ENCODE results near the gene CDRT15. TPM values are rescaled to one million over a fixed set of nuclear protein-coding genes. Genes with fewer than 3 reads are reported as not detected.
A peak's percentile ranks its signal among the peaks of the same experiment; 100 is the strongest.

The CDRT15 gene
- total and polyA plus RNA-seq, 2 experiments from 2014 or later, result 0.40 TPM; not detected in 1

GRCh38 chr17:14204084-14204483, 32.6 kb downstream of the CDRT15 start (continued):
- no peak for TF ChIP-seq ZNF462 (CRISPR knock-in tag; IDR thresholded peaks at IDR 0.05)
- TF ChIP-seq ZNF331 (CRISPR knock-in tag; IDR thresholded peaks at IDR 0.05; ENCODE audit: low read depth), result no peak
- no peak for TF ChIP-seq CREB1 (CRISPR knock-in tag; IDR thresholded peaks at IDR 0.05; ENCODE audit: low read depth)

DNA sequence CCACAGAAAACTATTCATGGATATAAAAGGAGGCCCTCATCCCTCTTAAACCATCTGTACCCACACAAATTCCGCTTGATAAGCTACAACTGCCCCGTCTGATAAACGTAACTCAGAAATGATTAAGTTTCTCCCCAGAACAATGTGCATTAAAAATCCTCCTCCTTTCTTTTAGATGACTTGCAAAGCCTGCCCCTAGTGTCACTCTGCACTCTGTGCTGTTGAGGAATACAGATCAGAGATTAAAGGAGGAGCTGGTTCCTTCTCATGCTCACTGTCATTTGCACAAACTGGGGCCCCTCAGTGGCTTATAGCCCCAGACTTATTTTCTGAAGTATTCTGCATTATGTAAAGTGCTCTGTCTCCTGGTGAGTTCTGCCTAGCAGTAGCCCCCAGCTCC, 33.3 kb downstream of the CDRT15 start:
- no peaks in the 10 kb centered on the region for H3K36me3 ChIP-seq (ENCODE audit: insufficient read depth)
- H3F3A ChIP-seq (replicated peaks; ENCODE audit: low read depth), result no peaks in the 10 kb centered on the region
- H3K27me3 ChIP-seq (ENCODE audit: insufficient read depth), result no peaks in the 10 kb centered on the region
- H3K4me3 ChIP-seq, result no peak overlapping the region
- TF ChIP-seq NANOG (IDR thresholded peaks at IDR 0.05; ENCODE audit: borderline replicate concordance) (no peak), CTCF (conservative IDR thresholded peaks at IDR 0.05; ENCODE audit: low read depth in 2 of 2) (peak; percentile 41 to 58)
- no peak overlapping the region for H3K27ac ChIP-seq (ENCODE audit: low read depth)
- no peak overlapping the region for H3K4me3 Mint-ChIP-seq
- ATAC-seq, result peak; percentile 63
- peaks cover 3% of the 10 kb centered on the region; the same call in 2 of the 3 replicates for H3K36me3 Mint-ChIP-seq (ENCODE audit: low read depth)
- no peaks in the 10 kb centered on the region for H3K9me3 Mint-ChIP-seq
- H3K79me2 ChIP-seq (replicated peaks; ENCODE audit: insufficient read depth), result no peaks in the 10 kb centered on the region
- H3K9me2 ChIP-seq (ENCODE audit: insufficient read depth), result no peaks in the 10 kb centered on the region
- H2AFZ ChIP-seq, result no peak overlapping the region
- DNase-seq (ENCODE audit: low spot score), result peak; percentile 45
- no peak overlapping the region for H3K27ac Mint-ChIP-seq
- H3K27me3 Mint-ChIP-seq (ENCODE audit: insufficient read depth, low read depth, poor library complexity), result no peaks in the 10 kb centered on the region
- H3K4me1 Mint-ChIP-seq, result peaks cover 15% of the 10 kb centered on the region
- H3K4me1 ChIP-seq (ENCODE audit: insufficient read depth), result 0 out of 2 replicates have a peak, but pooled peaks cover 4% of the 10 kb centered on the region
- no peaks in the 10 kb centered on the region for H4K20me1 ChIP-seq (replicated peaks; ENCODE audit: insufficient read depth)
- no peak overlapping the region for H3K4me2 ChIP-seq

Data from GM23338 (cell line).